WTC11 (cell line): ENCODE results near the gene NFATC2. TPM values are rescaled to one million over a fixed set of nuclear protein-coding genes. Genes with fewer than 3 reads are reported as not detected.

Experiments
- ATAC-seq: fragments of 200-7000 bp; cut with Tn5 transposase; 2 replicates; pipeline ENCODE4 v1.10.0; 2021; ENCODE audit warnings: mild to moderate bottlenecking, moderate library complexity
- CTCF ChIA-PET: fragments of 300-600 bp; sonication (Branson Sonifier 250); formaldehyde crosslinking; loops from one replicate; lab custom pipeline; 2021; ENCODE audit warnings: antibody characterized with exemption; lab: Charles Lee
- POLR2A ChIA-PET: fragments of 350-600 bp; sonication (Branson Sonifier 250); formaldehyde crosslinking; loops from one replicate; lab custom pipeline; 2021; ENCODE audit warnings: antibody characterized with exemption; lab: Charles Lee
- DNase-seq: peaks from one replicate; pipeline ENCODE4 v3.0.0; 2021; ENCODE audit warnings: low spot score
- H3K27ac Mint-ChIP-seq: 2 replicates; pipeline ENCODE4 v1.8.0; 2021; ENCODE audit warnings: mixed read lengths
- H3K27me3 Mint-ChIP-seq: 2 replicates; pipeline ENCODE4 v1.8.0; 2021; ENCODE audit warnings: low read depth, mild to moderate bottlenecking, moderate library complexity, mixed read lengths
- H3K36me3 Mint-ChIP-seq: 2 replicates; pipeline ENCODE4 v1.8.0; 2021; ENCODE audit warnings: mixed read lengths
- H3K4me1 Mint-ChIP-seq: 2 replicates; pipeline ENCODE4 v1.8.0; 2022; ENCODE audit warnings: mixed read lengths
- H3K4me3 Mint-ChIP-seq: 2 replicates; pipeline ENCODE4 v1.8.0; 2021; ENCODE audit warnings: mild to moderate bottlenecking, moderate library complexity, mixed read lengths
- H3K9me3 Mint-ChIP-seq: 2 replicates; pipeline ENCODE4 v1.8.0; 2021; ENCODE audit warnings: mixed read lengths
- AFF4 ChIP-seq: sonication (generic); formaldehyde crosslinking; IDR thresholded peaks from 2 replicates; pipeline ENCODE4 v1.8.1; 2023; ENCODE audit warnings: mild to moderate bottlenecking, missing genetic modification reagents, borderline replicate concordance
- ATF6 ChIP-seq: sonication (generic); formaldehyde crosslinking; IDR thresholded peaks from 2 replicates; pipeline ENCODE4 v1.8.1; 2023; ENCODE audit warnings: mild to moderate bottlenecking, missing genetic modification reagents
- CREB1 ChIP-seq: sonication (generic); formaldehyde crosslinking; IDR thresholded peaks from 2 replicates; pipeline ENCODE4 v1.8.0; 2023; ENCODE audit warnings: mild to moderate bottlenecking, missing genetic modification reagents
- CREM ChIP-seq: sonication (generic); formaldehyde crosslinking; IDR thresholded peaks from 2 replicates; pipeline ENCODE4 v1.8.1; 2022; ENCODE audit warnings: mild to moderate bottlenecking, missing genetic modification reagents, moderate library complexity
- E2F4 ChIP-seq: sonication (generic); formaldehyde crosslinking; IDR thresholded peaks from 2 replicates; pipeline ENCODE4 v1.8.1; 2022; ENCODE audit warnings: low read depth, mild to moderate bottlenecking, moderate library complexity, missing genetic modification reagents, borderline replicate concordance
- E2F5 ChIP-seq: sonication (generic); formaldehyde crosslinking; IDR thresholded peaks from 2 replicates; pipeline ENCODE4 v1.8.1; 2022; ENCODE audit warnings: mild to moderate bottlenecking, moderate library complexity, missing genetic modification reagents
- EMX1 ChIP-seq: fragments of 250-450 bp; sonication (Bioruptor Pico); IDR thresholded peaks from 2 replicates; pipeline ENCODE4 v1.8.0; 2021; ENCODE audit warnings: mild to moderate bottlenecking
- ERG ChIP-seq: fragments of 250-450 bp; sonication (Bioruptor Pico); IDR thresholded peaks from 2 replicates; pipeline ENCODE4 v1.8.0; 2021; ENCODE audit warnings: mild to moderate bottlenecking
- GRHL2 ChIP-seq: fragments of 250-450 bp; sonication (Bioruptor Pico); IDR thresholded peaks from 2 replicates; pipeline ENCODE4 v1.8.0; 2022; ENCODE audit warnings: mild to moderate bottlenecking, moderate library complexity; ENCODE audit not compliant: insufficient replicate concordance, severe bottlenecking
- IRF2 ChIP-seq: sonication (generic); formaldehyde crosslinking; IDR thresholded peaks from 2 replicates; pipeline ENCODE4 v1.8.0; 2022; ENCODE audit warnings: low read depth, missing genetic modification reagents, borderline replicate concordance
- MXD4 ChIP-seq: fragments of 250-450 bp; sonication (Bioruptor Pico); IDR thresholded peaks from 2 replicates; pipeline ENCODE4 v1.8.0; 2021; ENCODE audit warnings: mild to moderate bottlenecking, moderate library complexity, borderline replicate concordance
- NFATC4 ChIP-seq: fragments of 250-450 bp; sonication (Bioruptor Pico); IDR thresholded peaks from 2 replicates; pipeline ENCODE4 v1.9.0; 2021; ENCODE audit warnings: mild to moderate bottlenecking
- PRRX2 ChIP-seq: fragments of 250-450 bp; sonication (Bioruptor Pico); IDR thresholded peaks from 2 replicates; pipeline ENCODE4 v1.8.0; 2021; ENCODE audit warnings: mild to moderate bottlenecking
- SOX15 ChIP-seq: fragments of 250-450 bp; sonication (Bioruptor Pico); IDR thresholded peaks from 2 replicates; pipeline ENCODE4 v1.9.0; 2021; ENCODE audit warnings: mild to moderate bottlenecking
- TEAD1 ChIP-seq: sonication (generic); formaldehyde crosslinking; IDR thresholded peaks from 2 replicates; pipeline ENCODE4 v1.8.0; 2022; ENCODE audit warnings: mild to moderate bottlenecking, missing genetic modification reagents
- USF2 ChIP-seq: sonication (generic); formaldehyde crosslinking; IDR thresholded peaks from 2 replicates; pipeline ENCODE4 v1.8.1; 2023; ENCODE audit warnings: mild to moderate bottlenecking, missing genetic modification reagents, moderate library complexity
- ZMAT4 ChIP-seq: fragments of 250-450 bp; sonication (Bioruptor Pico); IDR thresholded peaks from 2 replicates; pipeline ENCODE4 v1.9.0; 2021; ENCODE audit warnings: mild to moderate bottlenecking
- total RNA-seq: library from RNA; stranded (reverse); gene quantifications from 3 replicates; pipeline ENCODE4 v1.2.3, GENCODE V29; 2021
- TF ChIP-seq, protein P1 (sequence below): sonication (generic); formaldehyde crosslinking; IDR thresholded peaks from 2 replicates; pipeline ENCODE4 v1.8.1; 2022; ENCODE audit warnings: missing genetic modification reagents, borderline replicate concordance
- TF ChIP-seq, protein P2 (sequence below): sonication (generic); formaldehyde crosslinking; conservative IDR thresholded peaks from 2 replicates; pipeline ENCODE4 v1.8.1; 2022; ENCODE audit warnings: mild to moderate bottlenecking, missing genetic modification reagents
- TF ChIP-seq, protein P3 (sequence below): sonication (generic); formaldehyde crosslinking; IDR thresholded peaks from 2 replicates; pipeline ENCODE4 v1.8.0; 2022; ENCODE audit warnings: mild to moderate bottlenecking, missing genetic modification reagents

NFATC2 gene
- total RNA-seq, 1 experiment from 2014 or later: 1.7 TPM

DNA sequence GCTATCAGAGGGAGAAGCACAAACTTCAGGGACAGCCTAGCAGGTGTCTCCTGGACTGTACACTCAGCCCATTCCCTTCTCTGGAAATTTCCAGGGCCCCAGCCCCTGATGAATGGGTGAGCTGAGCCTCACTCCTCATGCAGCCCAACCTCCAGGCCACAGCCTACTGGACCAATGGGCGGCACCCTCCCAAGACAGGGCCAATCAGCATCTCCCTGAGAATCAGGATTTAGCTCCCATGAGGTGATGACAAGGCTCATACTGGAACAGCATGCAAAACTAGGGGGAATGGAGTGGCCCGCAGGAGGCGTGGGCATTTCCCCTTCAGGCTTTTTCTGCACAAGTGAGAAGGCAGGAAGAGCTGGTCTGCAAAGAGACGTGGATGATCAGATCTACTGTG, 29.0 kb downstream of the NFATC2 start (continued):
- TF ChIP-seq E2F5 (no peak), ERG (CRISPR knock-in tag) (no peak), ATF6 (CRISPR knock-in tag) (no peak), GRHL2 (no peak), CREM (no peak), PRRX2 (CRISPR knock-in tag) (no peak), E2F4 (CRISPR knock-in tag) (no peak), MXD4 (CRISPR knock-in tag) (no peak), TEAD1 (CRISPR knock-in tag) (no peak), NFATC4 (CRISPR knock-in tag) (no peak)

DNA sequence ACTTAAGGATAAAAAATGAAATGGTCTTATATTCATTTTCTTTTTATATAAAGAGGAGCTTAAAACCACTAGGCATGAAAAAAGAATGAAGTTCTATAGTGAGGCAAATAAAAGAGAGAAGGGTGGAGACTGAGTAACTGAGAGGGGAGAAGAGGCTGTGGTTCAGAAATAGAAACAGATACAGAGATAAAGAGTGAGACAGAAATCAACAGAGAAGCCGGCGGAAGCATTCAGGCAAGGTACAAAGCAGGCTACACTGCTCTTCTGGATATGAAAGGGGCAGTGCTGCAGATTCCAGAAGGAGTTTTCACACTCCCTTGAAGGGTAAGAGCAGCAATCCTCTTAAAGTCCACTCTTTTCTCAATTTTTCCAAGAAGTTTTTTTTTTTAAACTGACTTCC, 29.9 kb downstream of the NFATC2 start:
- POLR2A ChIA-PET: no interaction called here
- TF ChIP-seq, protein P1, sequence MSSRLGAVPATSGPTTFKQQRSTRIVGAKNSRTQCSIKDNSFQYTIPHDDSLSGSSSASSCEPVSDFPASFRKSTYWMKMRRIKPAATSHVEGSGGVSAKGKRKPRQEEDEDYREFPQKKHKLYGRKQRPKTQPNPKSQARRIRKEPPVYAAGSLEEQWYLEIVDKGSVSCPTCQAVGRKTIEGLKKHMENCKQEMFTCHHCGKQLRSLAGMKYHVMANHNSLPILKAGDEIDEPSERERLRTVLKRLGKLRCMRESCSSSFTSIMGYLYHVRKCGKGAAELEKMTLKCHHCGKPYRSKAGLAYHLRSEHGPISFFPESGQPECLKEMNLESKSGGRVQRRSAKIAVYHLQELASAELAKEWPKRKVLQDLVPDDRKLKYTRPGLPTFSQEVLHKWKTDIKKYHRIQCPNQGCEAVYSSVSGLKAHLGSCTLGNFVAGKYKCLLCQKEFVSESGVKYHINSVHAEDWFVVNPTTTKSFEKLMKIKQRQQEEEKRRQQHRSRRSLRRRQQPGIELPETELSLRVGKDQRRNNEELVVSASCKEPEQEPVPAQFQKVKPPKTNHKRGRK (CRISPR knock-in tag): no peak
- TF ChIP-seq, protein P2, sequence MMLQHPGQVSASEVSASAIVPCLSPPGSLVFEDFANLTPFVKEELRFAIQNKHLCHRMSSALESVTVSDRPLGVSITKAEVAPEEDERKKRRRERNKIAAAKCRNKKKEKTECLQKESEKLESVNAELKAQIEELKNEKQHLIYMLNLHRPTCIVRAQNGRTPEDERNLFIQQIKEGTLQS (CRISPR knock-in tag): no peak
- no peak for TF ChIP-seq CREB1 (CRISPR knock-in tag)
- TF ChIP-seq, protein P3, sequence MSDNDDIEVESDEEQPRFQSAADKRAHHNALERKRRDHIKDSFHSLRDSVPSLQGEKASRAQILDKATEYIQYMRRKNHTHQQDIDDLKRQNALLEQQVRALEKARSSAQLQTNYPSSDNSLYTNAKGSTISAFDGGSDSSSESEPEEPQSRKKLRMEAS (CRISPR knock-in tag): no peak
- TF ChIP-seq E2F4 (CRISPR knock-in tag): no peak
- TF ChIP-seq PRRX2 (CRISPR knock-in tag): no peak
- TF ChIP-seq EMX1: no peak
- TF ChIP-seq ZMAT4 (CRISPR knock-in tag): no peak
- TF ChIP-seq AFF4: no peak
- no peak for TF ChIP-seq IRF2
- no peak for TF ChIP-seq SOX15
- TF ChIP-seq TEAD1 (CRISPR knock-in tag): no peak
- TF ChIP-seq USF2 (CRISPR knock-in tag): no peak
- DNase-seq (no peak), ATAC-seq (no peak)
- Mint-ChIP-seq H3K27me3 (no peaks in the 10 kb centered on the region; the same call in 1 of the 2 replicates), H3K9me3 (no peaks in the 10 kb centered on the region; the same call in 1 of the 2 replicates), H3K4me3 (no peak overlapping the region), H3K27ac (no peak overlapping the region), H3K4me1 (peaks cover 4% of the 10 kb centered on the region; the same call in 1 of the 2 replicates), H3K36me3 (0 out of 2 replicates have a peak, but pooled peaks cover 3% of the 10 kb centered on the region)
- CTCF ChIA-PET: no interaction called here
